SK-N-SH (cell line): ENCODE results near the gene KIT. TPM values are rescaled to one million over a fixed set of nuclear protein-coding genes. Genes with fewer than 3 reads are reported as not detected.

Experiments
- CTCF ChIA-PET: fragments of 300-600, 350-600 bp; formaldehyde crosslinking; extraction: SDS; loops from one replicate; lab custom pipeline; 2021; lab: Yijun Ruan, JAX
- POLR2A ChIA-PET: fragments of 350-600 bp; sonication (Branson Sonifier 250); formaldehyde crosslinking; extraction: SDS; loops from one replicate; lab custom pipeline; 2020; ENCODE audit warnings: antibody characterized with exemption, inconsistent platforms; lab: Yijun Ruan, JAX
- DNase-seq: peaks from one replicate; pipeline ENCODE4 v3.0.0; 2012
- H2AFZ ChIP-seq: fragments of 200-600 bp; sonication (generic); 2 replicates; pipeline ENCODE4 v1.8.1; 2016; ENCODE audit warnings: antibody characterized with exemption, mild to moderate bottlenecking, low read depth
- H3F3A ChIP-seq: fragments of 200-600 bp; sonication (generic); replicated peaks from 2 replicates; pipeline ENCODE3; 2016; ENCODE audit warnings: antibody characterized with exemption, mild to moderate bottlenecking; ENCODE audit not compliant: insufficient read depth
- H3K27ac ChIP-seq, 2 experiments: fragments of 200-500 bp in 1 of 2; fragments of 200-600 bp in 1 of 2; sonication (Bioruptor generic) in 1 of 2; sonication (generic), shearing (Covaris generic) in 1 of 2; 2 replicates each; pipeline versions ENCODE4 v1.5.1 to v1.6.1; 2014 to 2016; ENCODE audit warnings: low read depth in 2 of 2, inconsistent platforms in 1 of 2, low read length in 1 of 2, mild to moderate bottlenecking in 1 of 2, mixed read lengths in 1 of 2
- H3K27me3 ChIP-seq: fragments of 200-600 bp; sonication (generic), shearing (Covaris generic); 2 replicates; pipeline ENCODE4 v1.6.1; 2016; ENCODE audit warnings: mixed run types; ENCODE audit not compliant: insufficient read depth
- H3K36me3 ChIP-seq, 2 experiments: fragments of 200-500 bp in 1 of 2; fragments of 200-600 bp in 1 of 2; sonication (Bioruptor generic) in 1 of 2; sonication (generic) in 1 of 2; replicated peaks in 1 of 2; 2 replicates each; pipeline versions ENCODE3 to v1.5.1; 2014 to 2016; ENCODE audit warnings: low read length in 1 of 2, mild to moderate bottlenecking in 1 of 2; ENCODE audit not compliant: insufficient read depth in 2 of 2, control insufficient read depth in 1 of 2
- H3K4me1 ChIP-seq, 2 experiments: fragments of 200-500 bp in 1 of 2; fragments of 200-600 bp in 1 of 2; sonication (Bioruptor generic) in 1 of 2; sonication (generic), shearing (Covaris generic) in 1 of 2; 2 replicates each; pipeline versions ENCODE4 v1.5.1 to v1.6.1; 2014 to 2016; ENCODE audit warnings: low read depth in 1 of 2, low read length in 1 of 2, mixed run types in 1 of 2; ENCODE audit not compliant: insufficient read depth in 2 of 2, control insufficient read depth in 1 of 2
- H3K4me2 ChIP-seq: fragments of 200-600 bp; sonication (generic), shearing (Covaris generic); 2 replicates; pipeline ENCODE4 v1.6.1; 2017; ENCODE audit warnings: mixed run types
- H3K4me3 ChIP-seq, 2 experiments: fragments of 200-500 bp in 1 of 2; fragments of 200-600 bp in 1 of 2; sonication (Bioruptor generic) in 1 of 2; sonication (generic), shearing (Covaris generic) in 1 of 2; 2 replicates each; pipeline versions ENCODE4 v1.5.1 to v1.8.1; 2014 to 2016; ENCODE audit warnings: low read depth in 2 of 2, inconsistent platforms in 1 of 2, low read length in 1 of 2, mild to moderate bottlenecking in 1 of 2, mixed read lengths in 1 of 2, moderate library complexity in 1 of 2
- H3K79me2 ChIP-seq: fragments of 200-600 bp; sonication (generic); 2 replicates; pipeline ENCODE4 v1.8.1; 2017; ENCODE audit warnings: mild to moderate bottlenecking; ENCODE audit not compliant: insufficient read depth
- H3K9ac ChIP-seq: fragments of 200-600 bp; sonication (generic); 2 replicates; pipeline ENCODE4 v1.6.1; 2017; ENCODE audit warnings: mixed run types
- H3K9me2 ChIP-seq: fragments of 200-600 bp; sonication (generic); 2 replicates; pipeline ENCODE4 v1.6.1; 2017; ENCODE audit warnings: mixed run types
- H3K9me3 ChIP-seq: fragments of 200-600 bp; sonication (generic); 2 replicates; pipeline ENCODE4 v1.6.1; 2017; ENCODE audit warnings: mixed run types, mild to moderate bottlenecking, moderate library complexity
- H4K20me1 ChIP-seq: fragments of 200-600 bp; sonication (generic); 2 replicates; pipeline ENCODE4 v1.6.1; 2017; ENCODE audit warnings: mild to moderate bottlenecking, mixed run types; ENCODE audit not compliant: insufficient read depth
- CTCF ChIP-seq: fragments of 200-600 bp; sonication (generic); IDR thresholded peaks from 2 replicates; pipeline ENCODE4 v1.6.1; 2017; ENCODE audit warnings: antibody characterized with exemption, mild to moderate bottlenecking, moderate library complexity
- ELF1 ChIP-seq: IDR thresholded peaks from 2 replicates; pipeline ENCODE4 v1.4.0; 2012
- EZH2phosphoT487 ChIP-seq: fragments of 200-600 bp; sonication (generic); IDR thresholded peaks from 2 replicates; pipeline ENCODE4 v1.6.1; 2017; ENCODE audit warnings: low read depth, mixed run types, mild to moderate bottlenecking, antibody characterized with exemption, moderate library complexity, borderline replicate concordance
- FOXJ3 ChIP-seq: sonication (generic); formaldehyde crosslinking; IDR thresholded peaks from 2 replicates; pipeline ENCODE4 v1.5.1; 2020; ENCODE audit warnings: mild to moderate bottlenecking, missing genetic modification reagents
- GATA2 ChIP-seq: sonication (generic); formaldehyde crosslinking; IDR thresholded peaks from 2 replicates; pipeline ENCODE4 v1.5.0; 2020; ENCODE audit warnings: mild to moderate bottlenecking, missing genetic modification reagents
- MXI1 ChIP-seq: IDR thresholded peaks from 2 replicates; pipeline ENCODE4 v1.6.1; 2012; ENCODE audit warnings: mild to moderate bottlenecking, low read depth, low read length, improper control_type of control experiment
- NFIC ChIP-seq: IDR thresholded peaks from 2 replicates; pipeline ENCODE4 v1.4.0; 2012; ENCODE audit warnings: borderline replicate concordance
- RCOR1 ChIP-seq: fragments of 150-350 bp; IDR thresholded peaks from 2 replicates; pipeline ENCODE4 v1.6.1; 2017; ENCODE audit warnings: antibody characterized with exemption, low read length
- RFX5 ChIP-seq: IDR thresholded peaks from 2 replicates; pipeline ENCODE4 v1.6.1; 2012; ENCODE audit warnings: mild to moderate bottlenecking, improper control_type of control experiment, low read length
- SMC3 ChIP-seq: IDR thresholded peaks from 2 replicates; pipeline ENCODE4 v1.6.1; 2012; ENCODE audit warnings: low read depth, low read length, improper control_type of control experiment
- TAF1 ChIP-seq: IDR thresholded peaks from 2 replicates; pipeline ENCODE4 v1.6.1; 2012; ENCODE audit warnings: low read depth, mild to moderate bottlenecking, low read length, moderate library complexity, borderline replicate concordance
- USF2 ChIP-seq: fragments of 150-350 bp; IDR thresholded peaks from 2 replicates; pipeline ENCODE4 v1.6.1; 2017; ENCODE audit warnings: antibody characterized with exemption, low read length, low read depth, borderline replicate concordance
- WGBS: methylation state at CpG from one replicate; pipeline ENCODE4 v1.1.6; 2017; ENCODE audit warnings: low lambda C conversion rate; 5-methylcytosine and 5-hydroxymethylcytosine counted together
- polyA plus RNA-seq, 3 experiments: library from polyadenylated mRNA; depleted of rRNA; stranded (reverse); fragments of >200 nt; gene quantifications; 2 replicates each; pipeline ENCODE4 v1.2.3, GENCODE V29; 2012
- TF ChIP-seq, protein P1 (sequence below): fragments of 150-350 bp; IDR thresholded peaks from 2 replicates; pipeline ENCODE4 v1.6.1; 2016; ENCODE audit warnings: mild to moderate bottlenecking, low read depth, low read length
- TF ChIP-seq, protein P2 (sequence below): IDR thresholded peaks from 2 replicates; pipeline ENCODE4 v1.4.0; 2012; ENCODE audit warnings: low read depth, borderline replicate concordance

KIT gene
- polyA plus RNA-seq, 1 of the 3 experiments (the other 2 are of a cell fraction), result 0.79 TPM

DNA sequence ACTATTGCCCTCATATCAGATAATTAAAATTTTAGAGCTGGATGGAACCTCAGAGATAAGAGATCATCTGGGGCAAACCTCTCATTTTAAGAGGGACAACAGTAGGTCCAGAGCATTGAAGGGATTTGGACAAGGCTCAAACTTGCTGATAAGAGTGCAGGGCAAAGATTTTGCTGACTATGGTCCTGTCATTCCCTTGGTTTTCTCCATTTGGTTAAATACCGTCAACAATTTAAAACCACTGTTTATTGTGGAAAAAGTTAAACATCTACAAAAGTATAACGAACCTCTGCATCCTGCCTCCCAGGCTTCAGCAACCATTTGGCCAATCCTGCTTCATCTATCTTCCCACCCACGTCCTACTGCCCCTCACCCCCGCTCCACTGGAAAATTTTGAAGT is 10.7 kb upstream of the KIT start:
- H3K9me2 ChIP-seq, result no peaks in the 10 kb centered on the region
- CTCF ChIA-PET, result interaction anchor here (0.7 kb wide), 1 partner anchor 324 kb away, joined by 3 read pairs; no protein-coding TSS in a partner anchor
- H3K9me3 ChIP-seq, result no peaks in the 10 kb centered on the region
- no peaks in the 10 kb centered on the region for H3K4me1 ChIP-seq
- TF ChIP-seq MXI1 (no peak), SMC3 (no peak)
- H3K9ac ChIP-seq, result no peak overlapping the region
- no peaks in the 10 kb centered on the region for H3K36me3 ChIP-seq
- no peak for DNase-seq
- H4K20me1 ChIP-seq, result no peaks in the 10 kb centered on the region
- H3K27me3 ChIP-seq, result no peaks in the 10 kb centered on the region
- H3F3A ChIP-seq, result no peaks in the 10 kb centered on the region
- H3K79me2 ChIP-seq, result no peaks in the 10 kb centered on the region
- no peak overlapping the region for H3K4me2 ChIP-seq
- no peak overlapping the region for H3K4me3 ChIP-seq
- no peak overlapping the region for H2AFZ ChIP-seq
- POLR2A ChIA-PET, result no interaction called here
- WGBS, result 61% methylated on average over 4 of the region's 4 CpGs
- no peak overlapping the region for H3K27ac ChIP-seq

GRCh38 chr4:54651050-54651449 is 6.7 kb upstream of the KIT start:
- Histone ChIP-seq H3K79me2 (no peaks in the 10 kb centered on the region), H3K4me3 (no peak overlapping the region), H3K9me2 (no peaks in the 10 kb centered on the region), H2AFZ (no peak overlapping the region), H3K4me2 (no peak overlapping the region), H3F3A (no peaks in the 10 kb centered on the region), H3K36me3 (no peaks in the 10 kb centered on the region), H3K27me3 (no peaks in the 10 kb centered on the region), H3K9ac (no peak overlapping the region), H3K4me1 (no peaks in the 10 kb centered on the region), H3K27ac (no peak overlapping the region), H3K9me3 (no peaks in the 10 kb centered on the region)
- WGBS, result 91% methylated on average over 3 of the region's 3 CpGs
- DNase-seq, result no peak
- POLR2A ChIA-PET, result no interaction called here
- TF ChIP-seq GATA2 (CRISPR knock-in tag) (no peak), RFX5 (no peak)
- TF ChIP-seq, all 33 proteins: peak for 0
- CTCF ChIA-PET, result no interaction called here
- no peaks in the 10 kb centered on the region for H4K20me1 ChIP-seq

DNA sequence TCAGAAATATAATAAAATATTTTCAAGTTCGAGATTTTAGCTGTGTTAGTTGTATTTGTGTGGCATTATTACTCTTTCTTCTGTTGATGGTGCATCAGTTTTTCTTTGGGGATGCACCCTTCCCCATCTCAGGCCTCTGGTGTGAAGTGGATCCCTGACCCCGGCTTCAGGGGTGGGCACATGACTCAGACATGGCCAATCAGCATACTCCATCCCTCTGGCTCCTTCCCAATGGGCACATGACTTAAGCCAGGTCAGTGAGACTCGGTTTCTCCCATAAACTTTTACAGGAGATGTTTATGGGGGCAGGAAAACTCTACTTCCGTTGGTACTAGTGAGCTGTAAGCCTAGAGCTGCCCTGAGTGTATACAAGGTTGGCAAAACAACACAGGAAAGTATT is 3.0 kb upstream of the KIT start:
- CTCF ChIA-PET, result interaction anchor here (1.0 to 1.6 kb wide), 2 partner anchors 61 to 316 kb away, joined by 3 to 4 read pairs; no protein-coding TSS in a partner anchor
- no peak for DNase-seq

More for the DNA sequence above, 3.0 kb upstream of the KIT start:
- H3K36me3 ChIP-seq, result no peaks in the 10 kb centered on the region
- H3K9me3 ChIP-seq, result no peaks in the 10 kb centered on the region
- H3K27me3 ChIP-seq, result 0 out of 2 replicates have a peak, but pooled peaks cover 14% of the 10 kb centered on the region
- peaks cover 3% of the 10 kb centered on the region for H3F3A ChIP-seq
- POLR2A ChIA-PET, result interaction anchor here (0.6 kb wide), 1 partner anchor 752 kb away, joined by 3 read pairs; no protein-coding TSS in a partner anchor
- peaks cover 0 to 11% of the 10 kb centered on the region in 2 experiments; a peak in 1 of 4 replicates for H3K4me1 ChIP-seq
- TF ChIP-seq, protein P1, sequence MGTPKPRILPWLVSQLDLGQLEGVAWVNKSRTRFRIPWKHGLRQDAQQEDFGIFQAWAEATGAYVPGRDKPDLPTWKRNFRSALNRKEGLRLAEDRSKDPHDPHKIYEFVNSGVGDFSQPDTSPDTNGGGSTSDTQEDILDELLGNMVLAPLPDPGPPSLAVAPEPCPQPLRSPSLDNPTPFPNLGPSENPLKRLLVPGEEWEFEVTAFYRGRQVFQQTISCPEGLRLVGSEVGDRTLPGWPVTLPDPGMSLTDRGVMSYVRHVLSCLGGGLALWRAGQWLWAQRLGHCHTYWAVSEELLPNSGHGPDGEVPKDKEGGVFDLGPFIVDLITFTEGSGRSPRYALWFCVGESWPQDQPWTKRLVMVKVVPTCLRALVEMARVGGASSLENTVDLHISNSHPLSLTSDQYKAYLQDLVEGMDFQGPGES, result no peak
- TF ChIP-seq RCOR1, result no peak
- TF ChIP-seq FOXJ3 (CRISPR knock-in tag), result no peak
- no peak for TF ChIP-seq TAF1
- TF ChIP-seq CTCF, result no peak
- TF ChIP-seq, protein P2, sequence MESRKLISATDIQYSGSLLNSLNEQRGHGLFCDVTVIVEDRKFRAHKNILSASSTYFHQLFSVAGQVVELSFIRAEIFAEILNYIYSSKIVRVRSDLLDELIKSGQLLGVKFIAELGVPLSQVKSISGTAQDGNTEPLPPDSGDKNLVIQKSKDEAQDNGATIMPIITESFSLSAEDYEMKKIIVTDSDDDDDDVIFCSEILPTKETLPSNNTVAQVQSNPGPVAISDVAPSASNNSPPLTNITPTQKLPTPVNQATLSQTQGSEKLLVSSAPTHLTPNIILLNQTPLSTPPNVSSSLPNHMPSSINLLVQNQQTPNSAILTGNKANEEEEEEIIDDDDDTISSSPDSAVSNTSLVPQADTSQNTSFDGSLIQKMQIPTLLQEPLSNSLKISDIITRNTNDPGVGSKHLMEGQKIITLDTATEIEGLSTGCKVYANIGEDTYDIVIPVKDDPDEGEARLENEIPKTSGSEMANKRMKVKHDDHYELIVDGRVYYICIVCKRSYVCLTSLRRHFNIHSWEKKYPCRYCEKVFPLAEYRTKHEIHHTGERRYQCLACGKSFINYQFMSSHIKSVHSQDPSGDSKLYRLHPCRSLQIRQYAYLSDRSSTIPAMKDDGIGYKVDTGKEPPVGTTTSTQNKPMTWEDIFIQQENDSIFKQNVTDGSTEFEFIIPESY, result no peak
- no peak for TF ChIP-seq EZH2phosphoT487
- no peak for TF ChIP-seq MXI1
- TF ChIP-seq SMC3, result no peak
- TF ChIP-seq USF2, result no peak
- TF ChIP-seq ELF1, result no peak
- TF ChIP-seq NFIC, result no peak
- TF ChIP-seq, all 33 proteins: peak for 0
- H3K79me2 ChIP-seq, result no peaks in the 10 kb centered on the region
- H2AFZ ChIP-seq, result no peak overlapping the region
- no peak overlapping the region for H3K4me2 ChIP-seq
- H3K27ac ChIP-seq, result no peak overlapping the region
- H3K9ac ChIP-seq, result no peak overlapping the region
- H3K9me2 ChIP-seq, result no peaks in the 10 kb centered on the region
- WGBS, result 42% methylated on average over 4 of the region's 4 CpGs
- no peak overlapping the region for H3K4me3 ChIP-seq
- H4K20me1 ChIP-seq, result no peaks in the 10 kb centered on the region
